ENCODE data around the gene RPS23. TPM values are rescaled to one million over a fixed set of nuclear protein-coding genes. Genes with fewer than 3 reads are reported as not detected.
A peak's percentile ranks its signal among the peaks of the same experiment; 100 is the strongest.

The RPS23 gene
- total RNA-seq, 1 donor from 2014 or later, result 5,433 TPM

DNA sequence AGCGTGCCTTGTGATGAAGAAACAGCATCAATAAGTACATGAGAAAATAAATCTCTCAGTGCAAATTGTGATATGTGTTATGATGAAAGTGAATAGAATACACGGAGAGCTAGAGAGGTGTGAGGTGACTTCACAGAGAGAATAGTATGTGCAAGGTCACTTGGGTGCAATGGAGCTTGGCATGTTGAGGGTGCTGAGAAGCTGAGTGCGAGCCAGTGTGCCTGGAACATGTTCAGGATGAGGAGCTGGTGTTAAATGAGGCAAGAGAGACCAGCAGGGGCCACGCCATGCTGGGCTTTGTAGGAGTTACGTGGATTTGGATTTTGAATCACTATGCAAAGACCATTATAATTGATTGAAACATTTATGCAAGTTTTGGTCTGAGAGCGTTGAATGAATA lies 12.8 kb upstream of the RPS23 start:
- Mint-ChIP-seq H3K4me1 (peaks cover 46% of the 10 kb centered on the region), H3K36me3 (no peaks in the 10 kb centered on the region), H3K4me3 (no peak overlapping the region), H3K9me3 (no peaks in the 10 kb centered on the region), H3K27ac (peak overlapping the region; percentile 44), H3K27me3 (ENCODE audit: insufficient read depth, low read depth) (no peaks in the 10 kb centered on the region)
- no peak overlapping the region for H3K27ac ChIP-seq
- no peaks in the 10 kb centered on the region for H4K20me1 ChIP-seq (ENCODE audit: low read depth)
- H3F3A ChIP-seq (ENCODE audit: low read depth), result peaks cover 64% of the 10 kb centered on the region
- TF ChIP-seq, protein P1, sequence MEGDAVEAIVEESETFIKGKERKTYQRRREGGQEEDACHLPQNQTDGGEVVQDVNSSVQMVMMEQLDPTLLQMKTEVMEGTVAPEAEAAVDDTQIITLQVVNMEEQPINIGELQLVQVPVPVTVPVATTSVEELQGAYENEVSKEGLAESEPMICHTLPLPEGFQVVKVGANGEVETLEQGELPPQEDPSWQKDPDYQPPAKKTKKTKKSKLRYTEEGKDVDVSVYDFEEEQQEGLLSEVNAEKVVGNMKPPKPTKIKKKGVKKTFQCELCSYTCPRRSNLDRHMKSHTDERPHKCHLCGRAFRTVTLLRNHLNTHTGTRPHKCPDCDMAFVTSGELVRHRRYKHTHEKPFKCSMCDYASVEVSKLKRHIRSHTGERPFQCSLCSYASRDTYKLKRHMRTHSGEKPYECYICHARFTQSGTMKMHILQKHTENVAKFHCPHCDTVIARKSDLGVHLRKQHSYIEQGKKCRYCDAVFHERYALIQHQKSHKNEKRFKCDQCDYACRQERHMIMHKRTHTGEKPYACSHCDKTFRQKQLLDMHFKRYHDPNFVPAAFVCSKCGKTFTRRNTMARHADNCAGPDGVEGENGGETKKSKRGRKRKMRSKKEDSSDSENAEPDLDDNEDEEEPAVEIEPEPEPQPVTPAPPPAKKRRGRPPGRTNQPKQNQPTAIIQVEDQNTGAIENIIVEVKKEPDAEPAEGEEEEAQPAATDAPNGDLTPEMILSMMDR (IDR thresholded peaks at IDR 0.05), result no peak
- TF ChIP-seq EZH2phosphoT487 (IDR thresholded peaks at IDR 0.05) (no peak), EZH2 (IDR thresholded peaks at IDR 0.05) (no peak)
- H2AFZ ChIP-seq (replicated peaks), result no peak overlapping the region
- H3K9ac ChIP-seq, result no peak overlapping the region
- H3K4me1 ChIP-seq, result peaks cover 61% of the 10 kb centered on the region
- no peak overlapping the region for H3K4me3 ChIP-seq
- H3K4me2 ChIP-seq, result peak overlapping the region; percentile 28
- peaks cover 10% of the 10 kb centered on the region for H3K79me2 ChIP-seq (ENCODE audit: low read depth)
- no peaks in the 10 kb centered on the region for H3K9me3 ChIP-seq (ENCODE audit: low read depth)
- no peak for DNase-seq (ENCODE audit: low spot score)
- H3K27me3 ChIP-seq, result no peaks in the 10 kb centered on the region
- no peaks in the 10 kb centered on the region for H3K36me3 ChIP-seq

DNA sequence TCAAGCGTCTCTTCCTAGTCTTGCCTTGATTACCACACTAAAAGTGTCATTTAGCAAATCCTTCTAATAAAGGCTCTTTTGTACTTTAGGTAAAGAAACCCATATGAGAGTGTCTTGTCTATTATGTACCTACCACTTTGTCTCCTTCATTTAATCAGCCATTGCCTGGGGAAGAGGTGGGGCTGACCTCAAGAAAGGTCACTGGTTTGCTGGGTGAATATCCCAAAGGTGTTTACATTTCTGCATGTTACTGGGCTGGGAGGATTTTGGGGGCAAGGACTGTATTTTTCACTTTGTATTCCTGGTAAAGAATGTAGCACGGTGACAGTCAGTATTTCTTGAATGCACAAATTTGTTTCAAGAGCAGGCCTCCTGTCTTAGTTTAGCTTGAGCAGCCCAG lies 11.9 kb upstream of the RPS23 start:
- peaks cover 53% of the 10 kb centered on the region for H3K4me1 ChIP-seq
- Mint-ChIP-seq H3K27ac (peak overlapping the region; percentile 19), H3K4me3 (no peak overlapping the region), H3K4me1 (peaks cover 38% of the 10 kb centered on the region), H3K9me3 (no peaks in the 10 kb centered on the region), H3K36me3 (no peaks in the 10 kb centered on the region), H3K27me3 (ENCODE audit: insufficient read depth, low read depth) (no peaks in the 10 kb centered on the region)
- no peaks in the 10 kb centered on the region for H3K36me3 ChIP-seq
- no peak for TF ChIP-seq EZH2 (IDR thresholded peaks at IDR 0.05)
- TF ChIP-seq EZH2phosphoT487 (IDR thresholded peaks at IDR 0.05), result no peak
- TF ChIP-seq, protein P1 (IDR thresholded peaks at IDR 0.05), result no peak
- peaks cover 10% of the 10 kb centered on the region for H3K79me2 ChIP-seq (ENCODE audit: low read depth)
- no peak overlapping the region for H3K9ac ChIP-seq
- H3K27me3 ChIP-seq, result no peaks in the 10 kb centered on the region
- H3K4me3 ChIP-seq, result no peak overlapping the region
- H3F3A ChIP-seq (ENCODE audit: low read depth), result peaks cover 55% of the 10 kb centered on the region
- no peak overlapping the region for H2AFZ ChIP-seq (replicated peaks)
- H3K9me3 ChIP-seq (ENCODE audit: low read depth), result no peaks in the 10 kb centered on the region
- H3K4me2 ChIP-seq, result peak overlapping the region; percentile 28
- no peaks in the 10 kb centered on the region for H4K20me1 ChIP-seq (ENCODE audit: low read depth)
- DNase-seq (ENCODE audit: low spot score), result no peak
- no peak overlapping the region for H3K27ac ChIP-seq

DNA sequence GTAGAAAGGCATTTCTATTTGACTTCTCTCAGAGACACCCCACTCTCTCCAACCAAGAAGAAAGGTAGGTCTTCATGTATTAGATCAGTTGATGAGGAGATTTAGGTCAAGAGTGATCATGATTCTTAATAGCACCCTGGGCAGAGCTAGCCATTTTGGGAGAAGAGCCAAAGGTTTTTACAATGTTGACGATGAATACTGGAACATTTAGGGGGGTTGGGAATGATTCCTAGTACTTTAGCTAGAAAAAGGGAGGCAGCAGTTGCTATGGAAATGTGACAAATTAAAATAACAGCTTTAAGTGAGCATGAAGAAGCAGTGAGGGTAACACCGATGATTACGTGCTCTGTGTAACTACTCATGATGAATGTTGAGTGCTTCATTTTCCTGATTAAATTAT lies 9.5 kb upstream of the RPS23 start:
- Mint-ChIP-seq H3K36me3 (no peaks in the 10 kb centered on the region), H3K27ac (no peak overlapping the region), H3K4me3 (no peak overlapping the region), H3K27me3 (ENCODE audit: insufficient read depth, low read depth) (no peaks in the 10 kb centered on the region), H3K9me3 (no peaks in the 10 kb centered on the region), H3K4me1 (peaks cover 20% of the 10 kb centered on the region)
- peaks cover 10% of the 10 kb centered on the region for H3K79me2 ChIP-seq (ENCODE audit: low read depth)
- H3K9me3 ChIP-seq (ENCODE audit: low read depth), result no peaks in the 10 kb centered on the region
- no peak for TF ChIP-seq EZH2 (IDR thresholded peaks at IDR 0.05)
- no peak for TF ChIP-seq EZH2phosphoT487 (IDR thresholded peaks at IDR 0.05)
- TF ChIP-seq, protein P1 (IDR thresholded peaks at IDR 0.05), result no peak
- no peaks in the 10 kb centered on the region for H3K36me3 ChIP-seq
- peaks cover 47% of the 10 kb centered on the region for H3K4me1 ChIP-seq
- no peaks in the 10 kb centered on the region for H3K27me3 ChIP-seq
- no peak overlapping the region for H3K4me3 ChIP-seq
- H4K20me1 ChIP-seq (ENCODE audit: low read depth), result no peaks in the 10 kb centered on the region
- peaks cover 31% of the 10 kb centered on the region for H3F3A ChIP-seq (ENCODE audit: low read depth)
- H3K4me2 ChIP-seq, result no peak overlapping the region
- no peak overlapping the region for H3K9ac ChIP-seq
- no peak overlapping the region for H2AFZ ChIP-seq (replicated peaks)
- DNase-seq (ENCODE audit: low spot score), result no peak
- H3K27ac ChIP-seq, result no peak overlapping the region

Measured in neural progenitor cell (in vitro differentiated cells).